Measurements from ENCODE around the gene KCNJ4.

KCNJ4 gene

GRCh38 chr22:38452373-38453065, 2.5 kb downstream of the KCNJ4 start:
- no peak for DNase-seq (ENCODE audit: low read depth in 3 of 3)

GRCh38 chr22:38451864-38452263, 3.1 kb downstream of the KCNJ4 start:
- DNase-seq (ENCODE audit: low read depth in 3 of 3): no peak

GRCh38 chr22:38451404-38451803, 3.6 kb downstream of the KCNJ4 start:
- DNase-seq (ENCODE audit: low read depth in 3 of 3): no peak

GRCh38 chr22:38450234-38450797, 4.7 kb downstream of the KCNJ4 start:
- no peak for DNase-seq (ENCODE audit: low read depth in 3 of 3)

GRCh38 chr22:38449776-38450175, 5.2 kb downstream of the KCNJ4 start:
- no peak for DNase-seq (ENCODE audit: low read depth in 3 of 3)

- DNase-seq (ENCODE audit: low read depth in 3 of 3): no peak
Measured at GRCh38 chr22:38448945-38449745, 5.9 kb downstream of the KCNJ4 start.

GRCh38 chr22:38446018-38446601, 8.9 kb downstream of the KCNJ4 start:
- no peak for DNase-seq (ENCODE audit: low read depth in 3 of 3)

GRCh38 chr22:38444783-38445182, 10.2 kb downstream of the KCNJ4 start:
- DNase-seq (ENCODE audit: low read depth in 3 of 3): no peak

- no peak for DNase-seq (ENCODE audit: low read depth in 3 of 3)
Measured at GRCh38 chr22:38443628-38444521, 11.1 kb downstream of the KCNJ4 start.

- DNase-seq (ENCODE audit: low read depth in 3 of 3): no peak
Measured at GRCh38 chr22:38442967-38443627, 11.9 kb downstream of the KCNJ4 start.

- no peak for DNase-seq (ENCODE audit: low read depth in 3 of 3)
Measured at GRCh38 chr22:38441620-38442287, 13.2 kb downstream of the KCNJ4 start.

GRCh38 chr22:38440747-38441350, 14.2 kb downstream of the KCNJ4 start:
- DNase-seq (ENCODE audit: low read depth in 3 of 3): no peak

GRCh38 chr22:38437416-38437815, 17.6 kb downstream of the KCNJ4 start:
- no peak for DNase-seq (ENCODE audit: low read depth in 3 of 3)

- no peak for DNase-seq (ENCODE audit: low read depth in 3 of 3)
Measured at GRCh38 chr22:38436629-38437395, 18.2 kb downstream of the KCNJ4 start.

- no peak for DNase-seq (ENCODE audit: low read depth in 3 of 3)
Measured at GRCh38 chr22:38435965-38436364, 19.0 kb downstream of the KCNJ4 start.

GRCh38 chr22:38435010-38435409, 20.0 kb downstream of the KCNJ4 start:
- no peak for DNase-seq (ENCODE audit: low read depth in 3 of 3)

- no peak for DNase-seq (ENCODE audit: low read depth in 3 of 3)
Measured at GRCh38 chr22:38433871-38434270, 21.1 kb downstream of the KCNJ4 start.

- no peak for DNase-seq (ENCODE audit: low read depth in 3 of 3)
Measured at GRCh38 chr22:38432264-38432663, 22.7 kb downstream of the KCNJ4 start.

Data from stimulated activated CD4-positive, alpha-beta T cell treated with anti-CD3 and anti-CD28 coated beads, TNF-alpha, amount 100 ng/mL, for 48 hours (primary cell).